Keratinocyte (primary cell): Measurements from ENCODE around the gene DMD. TPM values are rescaled to one million over a fixed set of nuclear protein-coding genes. Genes with fewer than 3 reads are reported as not detected.

Experiments used
- DNase-seq: peaks from one replicate; pipeline ENCODE4 v3.0.0-alpha.2; 2011; ENCODE audit warnings: low read depth, missing footprints, low spot score
- FAIRE-seq: peaks from 2 replicates; lab custom pipeline; 2011; peaks lifted over from hg19 to GRCh38; lab: Jason Lieb, UNC
- H2AFZ ChIP-seq: 2 replicates; pipeline ENCODE4 v1.6.0; 2012; ENCODE audit warnings: low read length, control low read depth, inconsistent platforms; ENCODE audit not compliant: control insufficient read depth
- H3K27ac ChIP-seq: 2 replicates; pipeline ENCODE4 v1.5.1; 2011; ENCODE audit warnings: low read length; ENCODE audit not compliant: control insufficient read depth, insufficient read depth
- H3K27me3 ChIP-seq: 3 replicates; pipeline ENCODE4 v1.6.0; 2011; ENCODE audit warnings: low read length; ENCODE audit not compliant: control insufficient read depth, insufficient read depth; ENCODE audit errors: extremely low read depth
- H3K36me3 ChIP-seq, 2 experiments: 2 replicates in 1 of 2; 3 replicates in 1 of 2; pipeline ENCODE4 v1.5.1; 2011; ENCODE audit warnings: low read length in 2 of 2, mild to moderate bottlenecking in 1 of 2; ENCODE audit not compliant: control insufficient read depth in 2 of 2, insufficient read depth in 2 of 2; ENCODE audit errors: extremely low read depth in 1 of 2
- H3K4me1 ChIP-seq: 3 replicates; pipeline ENCODE4 v1.5.1; 2011; ENCODE audit warnings: low read length; ENCODE audit not compliant: control insufficient read depth, insufficient read depth; ENCODE audit errors: extremely low read depth
- H3K4me2 ChIP-seq: 3 replicates; pipeline ENCODE4 v1.6.0; 2011; ENCODE audit warnings: low read depth, low read length; ENCODE audit not compliant: control insufficient read depth, insufficient read depth; ENCODE audit errors: extremely low read depth
- H3K4me3 ChIP-seq, 3 experiments: fragments of 200-600 bp in 1 of 3; sonication (generic) in 1 of 3; 2 replicates in 2 of 3; 3 replicates in 1 of 3; pipeline ENCODE4 v1.5.1; 2011 to 2016; ENCODE audit warnings: low read length in 3 of 3, mild to moderate bottlenecking in 3 of 3, control low read depth in 2 of 3, inconsistent platforms in 1 of 3, low read depth in 1 of 3, mixed read lengths in 1 of 3, mixed run types in 1 of 3, moderate library complexity in 1 of 3; ENCODE audit not compliant: control insufficient read depth in 2 of 3, insufficient read depth in 2 of 3; ENCODE audit errors: extremely low read depth in 1 of 3
- H3K79me2 ChIP-seq: 2 replicates; pipeline ENCODE4 v1.6.0; 2012; ENCODE audit warnings: low read length; ENCODE audit not compliant: control insufficient read depth, insufficient read depth
- H3K9ac ChIP-seq: 3 replicates; pipeline ENCODE4 v1.6.0; 2011; ENCODE audit warnings: low read length; ENCODE audit not compliant: control insufficient read depth, insufficient read depth; ENCODE audit errors: extremely low read depth
- H3K9me1 ChIP-seq: 3 replicates; pipeline ENCODE4 v1.6.0; 2011; ENCODE audit warnings: low read length; ENCODE audit not compliant: control insufficient read depth, insufficient read depth; ENCODE audit errors: extremely low read depth
- H3K9me3 ChIP-seq: 2 replicates; pipeline ENCODE4 v1.5.1; 2012; ENCODE audit warnings: low read depth, low read length; ENCODE audit not compliant: control insufficient read depth
- H4K20me1 ChIP-seq: 3 replicates; pipeline ENCODE4 v1.6.0; 2011; ENCODE audit warnings: low read length; ENCODE audit not compliant: control insufficient read depth, insufficient read depth; ENCODE audit errors: extremely low read depth
- EZH2 ChIP-seq: IDR thresholded peaks from one replicate; pipeline ENCODE4 v1.6.1; 2012; ENCODE audit warnings: inconsistent platforms, mild to moderate bottlenecking, low read length, moderate library complexity
- dilution Hi-C: fragments of 300-500 bp; cut with MboI; formaldehyde crosslinking; loops from one replicate; pipeline ENCODE4 v1.7.0; 2020; ENCODE audit warnings: low sequenced_read_pairs; ENCODE audit not compliant: extremely low pct_ligation_motif_present
- polyA plus RNA-seq, 5 experiments: library from polyadenylated mRNA; depleted of rRNA in 3 of 5; stranded (reverse) in 3 of 5; stranded (forward) in 1 of 5; unstranded in 1 of 5; fragments of >200 nt; gene quantifications; 1 replicate in 1 of 5; 2 replicates in 3 of 5; 3 replicates in 1 of 5; pipeline versions ENCODE4 v1.2.1 to v1.2.3, GENCODE V29; 2011 to 2012; ENCODE audit warnings: missing spikeins in 2 of 5, low read depth in 1 of 5, low replicate concordance in 1 of 5
- TF ChIP-seq, protein P1 (sequence below), 3 experiments: IDR thresholded peaks in 1 of 3; conservative IDR thresholded peaks in 1 of 3; optimal IDR thresholded peaks in 1 of 3; 2 replicates in 2 of 3; 3 replicates in 1 of 3; pipeline versions ENCODE3 to v1.5.1; 2011; ENCODE audit warnings: low read length in 3 of 3, mild to moderate bottlenecking in 3 of 3, moderate library complexity in 2 of 3, control low read depth in 1 of 3, inconsistent platforms in 1 of 3; ENCODE audit not compliant: insufficient read depth in 2 of 3; ENCODE audit errors: extremely low read depth in 1 of 3

DMD gene
- polyA plus RNA-seq, 1 donor (not counting 4 experiments of a cell fraction or from before 2014, with no cell fraction given) = 8.9 TPM

DNA sequence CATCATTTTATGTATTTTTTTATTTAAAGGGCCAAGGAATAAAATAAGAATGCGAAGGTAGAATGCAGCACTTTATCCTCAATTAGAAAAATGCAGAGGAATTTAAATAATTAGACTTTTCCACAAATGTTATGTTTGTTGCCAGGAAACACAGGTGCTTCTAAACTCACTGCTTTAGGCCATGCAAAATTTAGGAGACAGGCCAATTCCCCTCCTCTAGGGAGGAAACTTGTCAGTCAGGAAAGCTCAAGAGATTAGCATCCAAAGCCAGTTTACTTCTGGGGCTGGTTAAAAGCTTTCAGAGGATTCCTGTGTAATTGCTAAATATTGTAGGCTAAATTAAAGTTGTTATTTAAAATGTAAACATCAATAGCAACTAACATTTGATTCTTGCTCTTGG is 124.5 kb downstream of the DMD start:
- Histone ChIP-seq H3K27ac (no peak overlapping the region), H3K4me2 (no peak overlapping the region), H3K9me1 (no peaks in the 10 kb centered on the region), H3K9ac (no peak overlapping the region), H2AFZ (no peak overlapping the region), H4K20me1 (no peaks in the 10 kb centered on the region), H3K4me3 (no peak overlapping the region), H3K4me1 (no peaks in the 10 kb centered on the region), H3K36me3 (no peaks in the 10 kb centered on the region), H3K9me3 (no peaks in the 10 kb centered on the region), H3K79me2 (no peaks in the 10 kb centered on the region), H3K27me3 (no peaks in the 10 kb centered on the region)
- TF ChIP-seq EZH2 = no peak
- TF ChIP-seq, protein P1, sequence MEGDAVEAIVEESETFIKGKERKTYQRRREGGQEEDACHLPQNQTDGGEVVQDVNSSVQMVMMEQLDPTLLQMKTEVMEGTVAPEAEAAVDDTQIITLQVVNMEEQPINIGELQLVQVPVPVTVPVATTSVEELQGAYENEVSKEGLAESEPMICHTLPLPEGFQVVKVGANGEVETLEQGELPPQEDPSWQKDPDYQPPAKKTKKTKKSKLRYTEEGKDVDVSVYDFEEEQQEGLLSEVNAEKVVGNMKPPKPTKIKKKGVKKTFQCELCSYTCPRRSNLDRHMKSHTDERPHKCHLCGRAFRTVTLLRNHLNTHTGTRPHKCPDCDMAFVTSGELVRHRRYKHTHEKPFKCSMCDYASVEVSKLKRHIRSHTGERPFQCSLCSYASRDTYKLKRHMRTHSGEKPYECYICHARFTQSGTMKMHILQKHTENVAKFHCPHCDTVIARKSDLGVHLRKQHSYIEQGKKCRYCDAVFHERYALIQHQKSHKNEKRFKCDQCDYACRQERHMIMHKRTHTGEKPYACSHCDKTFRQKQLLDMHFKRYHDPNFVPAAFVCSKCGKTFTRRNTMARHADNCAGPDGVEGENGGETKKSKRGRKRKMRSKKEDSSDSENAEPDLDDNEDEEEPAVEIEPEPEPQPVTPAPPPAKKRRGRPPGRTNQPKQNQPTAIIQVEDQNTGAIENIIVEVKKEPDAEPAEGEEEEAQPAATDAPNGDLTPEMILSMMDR (optimal IDR thresholded peaks at IDR 0.05 in 1 of 3, IDR thresholded peaks at IDR 0.05 in 1 of 3, conservative IDR thresholded peaks at IDR 0.05 in 1 of 3; ENCODE audit: extremely low read depth in 1 of 3, insufficient read depth in 2 of 3, low read length in 3 of 3) = no peak
- FAIRE-seq (no peak), DNase-seq (no peak)
- dilution Hi-C loops = no loop called here

DNA sequence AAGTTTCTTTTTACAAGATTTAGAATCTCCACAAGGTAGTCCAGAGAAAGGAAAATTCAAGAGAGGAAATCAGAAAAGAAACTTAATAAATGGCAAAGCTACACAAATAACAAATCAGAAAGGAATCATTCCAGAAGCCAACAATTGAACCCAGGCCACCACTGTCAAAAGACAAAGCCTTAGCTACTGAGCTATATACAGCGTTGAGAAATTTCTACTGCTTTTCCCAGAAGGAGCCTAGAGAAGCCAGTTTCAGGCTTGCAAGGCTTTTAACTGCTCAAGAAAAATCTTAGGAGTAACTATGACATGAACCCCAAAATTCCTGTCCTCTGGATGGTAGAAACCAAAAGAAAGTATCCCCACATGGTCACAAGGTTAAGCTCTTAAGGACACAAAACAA is 129.0 kb downstream of the DMD start:
- Histone ChIP-seq H3K4me2 (no peak overlapping the region), H3K9me1 (no peaks in the 10 kb centered on the region), H2AFZ (no peak overlapping the region), H3K79me2 (no peaks in the 10 kb centered on the region), H3K9me3 (no peaks in the 10 kb centered on the region), H3K36me3 (no peaks in the 10 kb centered on the region), H3K4me3 (no peak overlapping the region), H3K9ac (no peak overlapping the region), H3K27ac (no peak overlapping the region), H3K27me3 (no peaks in the 10 kb centered on the region), H4K20me1 (no peaks in the 10 kb centered on the region), H3K4me1 (no peaks in the 10 kb centered on the region)
- TF ChIP-seq, protein P1 (optimal IDR thresholded peaks at IDR 0.05 in 1 of 3, IDR thresholded peaks at IDR 0.05 in 1 of 3, conservative IDR thresholded peaks at IDR 0.05 in 1 of 3; ENCODE audit: extremely low read depth in 1 of 3, insufficient read depth in 2 of 3, low read length in 3 of 3) = no peak
- no peak for TF ChIP-seq EZH2
- FAIRE-seq (no peak), DNase-seq (no peak)
- dilution Hi-C loops = no loop called here
